Karpas-422 (cell line): ENCODE data around the gene MREG. TPM values are rescaled to one million over a fixed set of nuclear protein-coding genes. Genes with fewer than 3 reads are reported as not detected.

Experiments used
- DNase-seq: peaks from one replicate; pipeline ENCODE4 v3.0.0-alpha.2; 2015
- H2AFZ ChIP-seq: fragments of 200-600 bp; sonication (generic); 2 replicates; pipeline ENCODE4 v1.6.1; 2014; ENCODE audit warnings: antibody characterized with exemption, low read length, mixed read lengths
- H3K27ac ChIP-seq: fragments of 200-600 bp; sonication (generic); 2 replicates; pipeline ENCODE4 v1.5.1; 2014; ENCODE audit warnings: mild to moderate bottlenecking, low read length, moderate library complexity
- H3K27me3 ChIP-seq: fragments of 200-600 bp; sonication (generic); 2 replicates; pipeline ENCODE4 v1.6.1; 2014; ENCODE audit warnings: low read length, mixed read lengths
- H3K36me3 ChIP-seq: fragments of 200-600 bp; sonication (generic); 2 replicates; pipeline ENCODE4 v1.6.1; 2014; ENCODE audit warnings: low read length, mixed read lengths; ENCODE audit not compliant: insufficient read depth
- H3K4me1 ChIP-seq: fragments of 200-600 bp; sonication (generic); 2 replicates; pipeline ENCODE4 v1.6.1; 2014; ENCODE audit warnings: mild to moderate bottlenecking, low read length, mixed read lengths
- H3K4me2 ChIP-seq: fragments of 200-600 bp; sonication (generic); 2 replicates; pipeline ENCODE4 v1.6.1; 2014; ENCODE audit warnings: low read length, low read depth, mild to moderate bottlenecking; ENCODE audit not compliant: poor library complexity, severe bottlenecking
- H3K4me3 ChIP-seq: fragments of 200-600 bp; sonication (generic); 2 replicates; pipeline ENCODE4 v1.5.1; 2014; ENCODE audit warnings: mild to moderate bottlenecking, antibody characterized with exemption, low read length, mixed read lengths
- H3K79me2 ChIP-seq: fragments of 200-600 bp; sonication (generic); 2 replicates; pipeline ENCODE4 v1.6.1; 2014; ENCODE audit warnings: mild to moderate bottlenecking, low read length, mixed read lengths
- H3K9ac ChIP-seq: fragments of 200-600 bp; sonication (generic); 2 replicates; pipeline ENCODE4 v1.6.0; 2014; ENCODE audit warnings: low read length
- H3K9me2 ChIP-seq: fragments of 200-600 bp; sonication (generic), shearing (Covaris generic); replicated peaks from 2 replicates; pipeline ENCODE4 v1.6.0; 2014; ENCODE audit warnings: mild to moderate bottlenecking, low read length, moderate library complexity; ENCODE audit not compliant: insufficient read depth
- H3K9me3 ChIP-seq: fragments of 300-700, 200-600 bp; sonication (generic); 2 replicates; pipeline ENCODE4 v1.6.1; 2014; ENCODE audit warnings: low read length, mixed read lengths
- H4K20me1 ChIP-seq: fragments of 200-600 bp; sonication (generic); 2 replicates; pipeline ENCODE4 v1.6.1; 2014; ENCODE audit warnings: mild to moderate bottlenecking, antibody characterized with exemption, low read length, low read depth; ENCODE audit not compliant: insufficient read depth
- total RNA-seq: library from RNA; depleted of rRNA; stranded (reverse); fragments of >200 nt; shearing (Covaris generic); gene quantifications from 2 replicates; pipeline ENCODE4 v1.2.3, GENCODE V29; 2014; ENCODE audit warnings: low replicate concordance; rRNA removed

MREG gene, protein sequence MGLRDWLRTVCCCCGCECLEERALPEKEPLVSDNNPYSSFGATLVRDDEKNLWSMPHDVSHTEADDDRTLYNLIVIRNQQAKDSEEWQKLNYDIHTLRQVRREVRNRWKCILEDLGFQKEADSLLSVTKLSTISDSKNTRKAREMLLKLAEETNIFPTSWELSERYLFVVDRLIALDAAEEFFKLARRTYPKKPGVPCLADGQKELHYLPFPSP
- total RNA-seq: 0.11 and 0.15 TPM in 2 replicates

DNA sequence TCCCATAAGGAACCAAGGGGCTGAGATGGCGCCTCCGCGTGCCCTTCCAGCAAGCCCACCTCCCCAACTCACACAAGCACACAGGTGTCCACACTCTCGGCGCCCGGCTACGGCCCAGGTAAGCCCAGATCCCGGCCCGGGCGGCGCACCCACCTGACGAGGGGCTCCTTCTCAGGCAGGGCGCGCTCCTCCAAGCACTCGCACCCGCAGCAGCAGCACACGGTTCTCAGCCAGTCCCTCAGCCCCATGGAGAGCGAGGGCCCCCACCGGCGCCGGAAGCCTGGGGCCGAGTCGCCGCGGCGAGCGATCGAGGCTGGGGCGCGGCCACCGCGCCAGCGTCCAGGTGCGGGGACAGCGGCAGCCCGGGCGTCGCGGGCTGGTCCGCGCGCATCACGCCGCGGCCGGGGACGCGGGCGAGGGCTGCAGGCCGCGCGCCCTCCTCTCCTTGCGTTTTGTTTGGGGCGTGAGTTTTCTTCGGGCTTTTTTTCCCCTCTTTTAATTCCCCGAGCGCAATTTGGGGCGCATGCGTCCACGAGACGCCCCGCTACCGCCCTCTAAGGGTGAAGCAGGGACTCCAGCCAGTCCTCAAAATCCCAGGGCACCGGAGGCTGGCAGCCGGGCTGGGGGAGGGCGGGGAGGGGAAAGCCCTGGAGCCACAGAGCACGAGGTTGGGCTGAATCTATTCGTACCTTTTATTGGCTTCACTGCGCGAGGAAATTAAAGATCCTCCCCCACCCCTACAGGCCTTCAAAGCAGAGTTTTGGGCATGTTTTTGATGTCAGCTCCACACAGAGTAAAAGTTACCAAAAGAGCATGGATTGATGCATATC, at the start of gene MREG:
TSS of gene MREG (minus strand) at position 472 of the 830 bp plus-strand sequence. CDS start at position 248, 224 bp downstream.
- H4K20me1 ChIP-seq: no peaks in the 10 kb centered on the region
- DNase-seq: peak; percentile 79
- peak within 1 kb of the TSS; percentile 67 for H3K4me2 ChIP-seq
- H3K79me2 ChIP-seq: no peaks in the 10 kb centered on the region
- peak within 1 kb of the TSS; percentile 55; the same call in 1 of the 2 replicates for H2AFZ ChIP-seq
- H3K36me3 ChIP-seq: no peaks in the 10 kb centered on the region
- no peak within 1 kb of the TSS for H3K27ac ChIP-seq
- H3K4me1 ChIP-seq: peaks cover 4% of the 10 kb centered on the region
- H3K9ac ChIP-seq: peak within 1 kb of the TSS; percentile 52
- peak within 1 kb of the TSS; percentile 61; the same call in 1 of the 2 replicates for H3K4me3 ChIP-seq
- H3K9me3 ChIP-seq: no peaks in the 10 kb centered on the region
- no peaks in the 10 kb centered on the region for H3K27me3 ChIP-seq
- H3K9me2 ChIP-seq: no peaks in the 10 kb centered on the region

DNA sequence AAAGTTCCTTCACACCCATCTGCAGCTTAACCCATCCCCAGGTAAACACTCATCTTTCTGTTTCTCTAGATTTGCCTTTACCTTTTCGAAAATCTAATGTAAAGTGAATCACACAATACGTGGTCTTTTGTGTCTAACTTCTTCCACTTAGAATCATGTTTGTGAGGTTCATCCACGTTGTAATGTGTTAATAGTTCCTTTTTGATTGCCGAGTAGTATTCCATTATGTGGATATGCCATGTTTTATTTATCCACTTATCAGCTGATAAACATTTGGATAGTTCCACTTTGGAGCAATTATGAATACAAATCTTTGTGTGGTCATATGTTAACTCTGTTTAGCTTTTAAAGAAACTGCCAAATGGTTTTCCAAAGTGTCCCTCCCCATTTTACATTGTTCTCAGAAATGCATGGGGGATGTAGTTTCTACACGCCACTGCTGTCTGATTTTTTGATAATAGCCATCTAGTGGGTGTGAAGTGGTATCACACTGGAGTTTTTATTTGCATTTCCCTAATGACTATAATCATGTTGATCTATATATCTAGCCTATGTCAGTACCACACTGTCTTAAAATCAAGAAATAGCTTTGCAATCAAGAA, 46.0 kb upstream of the MREG start:
- Histone ChIP-seq H3K27me3 (no peaks in the 10 kb centered on the region), H3K79me2 (no peaks in the 10 kb centered on the region), H3K4me1 (no peaks in the 10 kb centered on the region), H3K4me2 (no peak overlapping the region), H3K36me3 (no peaks in the 10 kb centered on the region), H4K20me1 (no peaks in the 10 kb centered on the region), H3K9me3 (no peaks in the 10 kb centered on the region), H3K4me3 (no peak overlapping the region), H3K9ac (no peak overlapping the region), H3K9me2 (no peaks in the 10 kb centered on the region), H3K27ac (no peak overlapping the region), H2AFZ (no peak overlapping the region)
- DNase-seq: peak; percentile 46

DNA sequence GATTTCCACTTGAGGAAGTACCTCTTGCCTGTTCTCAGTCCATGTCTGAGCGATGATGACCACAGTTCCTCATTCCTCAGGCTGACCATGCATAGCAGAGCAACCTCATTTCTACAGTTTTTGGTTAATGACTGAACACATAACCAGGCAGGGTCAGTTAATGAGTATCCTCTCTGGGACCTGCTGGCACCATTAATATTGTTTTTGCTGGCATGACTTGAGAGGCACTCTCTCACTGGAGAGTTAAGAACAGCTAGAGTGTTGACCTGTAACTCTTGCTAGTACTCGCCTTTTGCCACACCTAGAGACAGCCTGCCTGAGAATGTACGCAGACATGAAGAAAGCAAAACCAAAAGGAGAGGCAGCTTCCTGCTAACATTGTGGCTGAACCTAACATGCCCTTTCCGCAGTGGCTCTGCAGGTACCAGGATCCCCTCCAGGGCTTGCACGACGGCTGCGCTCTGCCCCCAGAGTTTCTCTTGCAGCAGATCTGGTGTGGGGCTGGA, 44.4 kb upstream of the MREG start:
- no peaks in the 10 kb centered on the region for H4K20me1 ChIP-seq

DNA sequence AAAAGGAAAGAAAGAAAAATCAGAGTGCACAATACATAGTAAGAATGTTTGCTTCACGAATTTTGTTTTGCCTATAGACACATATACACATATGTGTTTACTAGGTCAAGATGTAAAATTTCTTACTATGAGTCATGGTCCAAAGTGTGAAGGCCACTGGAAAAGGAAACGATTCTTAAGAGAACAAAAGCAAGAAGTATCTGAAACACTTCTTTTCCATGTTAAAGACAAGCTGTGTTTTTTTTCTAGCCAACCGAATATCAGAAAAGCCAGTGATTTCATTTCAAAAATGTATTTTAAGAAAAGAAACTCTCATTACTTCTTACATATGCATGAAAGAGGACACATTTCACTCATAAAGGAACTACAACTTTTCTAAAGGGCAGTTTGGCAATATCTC, 43.4 kb upstream of the MREG start:
- no peak for DNase-seq
- Histone ChIP-seq H3K9ac (no peak overlapping the region), H4K20me1 (no peaks in the 10 kb centered on the region), H3K9me2 (no peaks in the 10 kb centered on the region), H2AFZ (no peak overlapping the region), H3K36me3 (no peaks in the 10 kb centered on the region), H3K4me2 (no peak overlapping the region), H3K4me3 (no peak overlapping the region), H3K27me3 (no peaks in the 10 kb centered on the region), H3K27ac (no peak overlapping the region), H3K79me2 (no peaks in the 10 kb centered on the region), H3K4me1 (no peaks in the 10 kb centered on the region), H3K9me3 (no peaks in the 10 kb centered on the region)

More for the DNA sequence above, 44.4 kb upstream of the MREG start:
- H2AFZ ChIP-seq: no peak overlapping the region
- H3K27me3 ChIP-seq: no peaks in the 10 kb centered on the region
- H3K9ac ChIP-seq: no peak overlapping the region
- H3K9me2 ChIP-seq: no peaks in the 10 kb centered on the region
- no peak for DNase-seq
- H3K9me3 ChIP-seq: no peaks in the 10 kb centered on the region
- no peak overlapping the region for H3K4me2 ChIP-seq
- no peak overlapping the region for H3K4me3 ChIP-seq
- no peak overlapping the region for H3K27ac ChIP-seq
- no peaks in the 10 kb centered on the region for H3K4me1 ChIP-seq
- H3K79me2 ChIP-seq: no peaks in the 10 kb centered on the region
- H3K36me3 ChIP-seq: no peaks in the 10 kb centered on the region

DNA sequence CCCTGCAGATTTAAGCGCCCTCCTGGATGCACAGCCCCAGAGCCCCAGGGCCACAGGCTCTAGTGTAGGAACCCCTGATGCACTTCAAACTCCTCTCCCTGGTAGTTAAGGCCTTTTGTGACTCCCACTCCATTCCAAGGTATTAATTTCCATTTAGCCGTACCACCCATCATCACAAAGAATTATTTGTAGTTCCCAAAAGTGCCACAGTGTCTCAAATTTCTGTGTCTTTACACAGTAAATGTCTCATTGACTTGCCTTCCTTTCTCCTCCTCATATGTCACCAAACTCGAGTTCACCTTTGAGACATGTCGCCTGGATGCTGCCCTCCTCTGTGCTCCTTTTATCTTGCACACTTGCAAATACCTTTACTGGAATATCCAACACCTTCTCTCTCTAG, 42.3 kb upstream of the MREG start:
- H3K9me3 ChIP-seq: no peaks in the 10 kb centered on the region
- DNase-seq: no peak
- H4K20me1 ChIP-seq: no peaks in the 10 kb centered on the region
- no peaks in the 10 kb centered on the region for H3K27me3 ChIP-seq
- H3K27ac ChIP-seq: no peak overlapping the region
- H3K9me2 ChIP-seq: no peaks in the 10 kb centered on the region
- H3K36me3 ChIP-seq: no peaks in the 10 kb centered on the region
- H3K79me2 ChIP-seq: no peaks in the 10 kb centered on the region
- no peak overlapping the region for H2AFZ ChIP-seq
- H3K4me3 ChIP-seq: no peak overlapping the region
- H3K4me2 ChIP-seq: no peak overlapping the region
- no peak overlapping the region for H3K9ac ChIP-seq
- H3K4me1 ChIP-seq: no peaks in the 10 kb centered on the region

DNA sequence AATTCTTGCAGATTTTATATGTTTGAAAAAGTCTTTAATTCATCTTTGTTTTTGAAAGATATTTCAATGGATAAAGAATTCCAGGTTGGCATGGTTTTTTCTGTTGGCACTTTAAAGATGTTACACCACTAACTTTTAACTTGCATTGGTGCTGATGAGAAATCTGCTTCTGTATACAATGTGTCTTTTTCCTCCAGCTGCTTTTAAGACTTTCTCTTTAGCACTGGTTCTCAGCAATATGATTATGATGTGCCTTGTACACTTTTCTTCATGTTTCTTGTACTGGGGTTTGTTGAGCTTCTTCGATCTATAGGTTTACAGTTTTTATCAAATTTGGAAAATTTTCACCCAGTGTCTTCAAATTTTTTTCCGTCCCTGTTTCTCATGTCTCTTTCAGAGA, 39.1 kb upstream of the MREG start:
- Histone ChIP-seq H3K79me2 (no peaks in the 10 kb centered on the region), H2AFZ (no peak overlapping the region), H3K9me3 (no peaks in the 10 kb centered on the region), H3K4me1 (no peaks in the 10 kb centered on the region), H3K36me3 (no peaks in the 10 kb centered on the region), H3K4me2 (no peak overlapping the region), H3K4me3 (no peak overlapping the region), H3K27me3 (no peaks in the 10 kb centered on the region), H4K20me1 (no peaks in the 10 kb centered on the region), H3K9ac (no peak overlapping the region), H3K9me2 (no peaks in the 10 kb centered on the region), H3K27ac (no peak overlapping the region)
- no peak for DNase-seq

DNA sequence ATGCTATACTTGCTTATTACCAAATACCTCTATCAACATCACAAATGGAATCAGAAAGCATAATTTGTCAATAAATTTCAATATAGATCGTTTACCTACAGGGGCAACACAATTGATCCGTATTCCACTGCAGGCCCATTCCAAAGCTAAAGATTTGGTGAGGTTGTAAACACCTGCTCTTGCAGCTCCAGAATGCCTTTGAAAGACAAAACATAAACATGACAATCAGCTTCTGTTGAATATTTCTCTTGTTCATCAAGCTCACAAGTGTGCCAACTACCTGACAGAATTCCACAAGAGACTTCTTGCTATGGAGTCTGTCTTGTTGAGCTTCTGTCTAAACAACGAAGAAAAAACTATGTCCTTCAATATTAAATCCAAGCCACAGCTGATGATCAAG, 38.0 kb upstream of the MREG start:
- no peak overlapping the region for H3K4me2 ChIP-seq
- no peak overlapping the region for H2AFZ ChIP-seq
- no peaks in the 10 kb centered on the region for H3K9me2 ChIP-seq
- no peak overlapping the region for H3K27ac ChIP-seq
- no peaks in the 10 kb centered on the region for H3K9me3 ChIP-seq
- H4K20me1 ChIP-seq: no peaks in the 10 kb centered on the region
- H3K79me2 ChIP-seq: no peaks in the 10 kb centered on the region
- no peak for DNase-seq
- H3K27me3 ChIP-seq: no peaks in the 10 kb centered on the region
- no peaks in the 10 kb centered on the region for H3K36me3 ChIP-seq
- no peak overlapping the region for H3K4me3 ChIP-seq
- no peaks in the 10 kb centered on the region for H3K4me1 ChIP-seq
- no peak overlapping the region for H3K9ac ChIP-seq

DNA sequence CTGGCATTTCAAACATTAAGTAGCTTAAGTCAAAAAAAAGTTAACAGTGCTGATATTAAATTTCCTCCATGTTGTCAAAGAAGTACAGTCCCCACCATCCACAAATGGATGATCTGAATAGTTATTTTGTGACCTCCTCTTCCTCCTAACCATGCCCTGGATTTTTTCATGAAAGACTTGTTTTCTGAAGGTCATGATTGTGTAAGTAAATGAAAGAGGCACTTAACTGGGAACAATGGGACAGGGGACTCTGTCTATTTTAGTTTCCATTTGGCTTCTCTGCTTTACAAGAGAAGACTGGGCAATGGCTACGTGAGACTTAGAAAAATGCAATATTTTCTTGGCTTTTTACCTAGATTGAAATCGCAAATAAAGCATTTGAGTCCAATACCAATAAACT, 36.1 kb upstream of the MREG start:
- no peak overlapping the region for H3K4me3 ChIP-seq
- H3K4me2 ChIP-seq: no peak overlapping the region
- H2AFZ ChIP-seq: no peak overlapping the region
- H3K9ac ChIP-seq: no peak overlapping the region
- no peak for DNase-seq
- no peaks in the 10 kb centered on the region for H3K79me2 ChIP-seq
- H3K9me2 ChIP-seq: no peaks in the 10 kb centered on the region
- H4K20me1 ChIP-seq: no peaks in the 10 kb centered on the region
- no peak overlapping the region for H3K27ac ChIP-seq
- H3K36me3 ChIP-seq: no peaks in the 10 kb centered on the region
- no peaks in the 10 kb centered on the region for H3K9me3 ChIP-seq
- no peaks in the 10 kb centered on the region for H3K4me1 ChIP-seq
- H3K27me3 ChIP-seq: no peaks in the 10 kb centered on the region
